AG20443 (cell line): ENCODE results near the gene ZNF429.
"Not testable (repeated sequence)": the region's sequence is repeated elsewhere in the genome, so short reads cannot be mapped to it uniquely, and the experiment has no call there.

Source experiments
- DNase-seq: peaks from one replicate; pipeline ENCODE4 v3.0.0; 2012; ENCODE audit warnings: low spot score, mixed read lengths

ZNF429 gene

DNA sequence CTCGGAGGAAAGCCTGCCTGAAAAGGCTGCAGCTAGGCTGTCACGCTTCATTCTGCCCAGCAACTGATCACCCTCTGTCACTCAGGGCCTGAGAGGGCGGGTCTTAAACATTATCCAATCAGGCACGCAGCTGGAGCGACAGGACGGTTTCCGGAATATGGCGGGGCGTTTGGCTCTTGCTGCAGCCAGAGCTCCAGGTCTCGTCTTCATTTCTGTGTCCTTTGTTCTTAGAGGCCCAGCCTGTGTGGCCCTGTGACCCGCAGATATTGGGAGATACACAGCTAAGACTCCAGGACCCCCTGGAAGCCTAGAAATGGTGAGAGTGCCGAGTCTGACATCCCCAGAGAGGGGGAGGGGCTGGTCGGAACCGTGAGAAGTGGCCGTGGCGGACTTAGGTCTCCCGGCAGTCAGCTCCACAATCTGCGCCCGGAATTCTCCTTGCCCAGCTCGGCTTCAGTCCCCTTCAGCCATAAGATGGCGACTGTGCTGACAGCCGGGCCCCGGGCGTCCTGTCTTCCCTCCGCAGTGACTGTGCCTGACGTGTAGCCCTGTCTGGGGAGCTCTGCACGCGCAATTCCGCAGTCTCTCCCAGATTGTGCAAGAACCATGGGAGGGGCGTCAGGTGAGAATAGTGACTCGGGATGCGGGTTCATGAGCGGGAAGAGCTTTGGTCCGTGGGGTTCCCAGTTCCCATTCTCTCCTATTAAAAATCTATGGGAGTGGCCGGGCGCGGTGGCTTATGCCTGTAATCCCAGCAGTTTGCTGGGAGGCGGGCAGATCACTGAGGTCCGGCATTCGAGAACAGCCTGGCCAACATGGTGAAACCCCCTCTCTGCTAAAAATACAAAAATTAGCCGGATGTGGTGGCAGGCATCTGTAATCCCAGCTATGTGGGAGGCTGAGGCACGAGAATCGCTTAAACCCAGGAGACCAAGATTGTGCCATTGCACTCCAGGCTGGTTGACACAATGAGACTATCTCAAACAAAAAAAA lies at the start of gene ZNF429:
ZNF429 (plus strand) TSS at position 144 of the 993 bp plus-strand sequence; CDS start at position 314, 170 bp downstream.
- DNase-seq = peak; percentile 97

DNA sequence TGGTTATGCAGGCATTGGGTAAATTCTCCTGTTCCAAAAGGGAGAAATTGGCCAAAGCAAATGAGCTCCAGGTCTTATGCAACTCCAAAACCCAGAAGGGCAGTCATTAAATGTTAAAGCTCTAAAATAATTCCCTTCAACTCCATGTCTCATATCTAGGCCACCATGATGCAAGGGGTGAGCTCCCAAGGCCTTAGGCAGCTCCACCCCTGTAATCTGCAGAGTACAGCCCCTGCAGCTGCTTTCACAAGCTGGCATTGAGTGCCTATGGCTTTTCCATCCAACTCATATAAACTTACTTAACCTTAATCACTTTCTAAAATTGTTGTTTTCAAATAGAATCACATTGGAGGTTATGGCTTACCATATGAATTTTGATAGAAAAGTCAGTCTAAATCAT lies 44.7 kb upstream of the ZNF429 start:
- no peak for DNase-seq

DNA sequence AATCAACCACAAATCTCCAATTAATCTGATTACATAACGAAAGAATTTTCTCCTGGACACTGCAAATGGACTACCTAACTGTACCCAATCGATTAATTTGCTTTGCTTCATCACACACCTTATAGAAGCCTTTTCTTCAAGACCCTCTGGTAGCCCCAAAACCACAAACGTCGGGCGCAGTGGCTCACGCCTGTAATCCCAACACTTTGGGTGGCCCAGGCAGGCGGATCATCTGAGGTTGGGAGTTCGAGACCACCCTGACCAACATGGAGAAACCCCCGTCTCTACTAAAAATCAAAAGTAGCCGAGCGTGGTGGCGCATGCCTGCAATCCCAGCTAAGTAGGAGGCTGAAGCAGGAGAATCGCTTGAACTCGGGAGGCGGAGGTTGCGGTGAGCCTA lies 42.9 kb upstream of the ZNF429 start:
- no peak for DNase-seq

DNA sequence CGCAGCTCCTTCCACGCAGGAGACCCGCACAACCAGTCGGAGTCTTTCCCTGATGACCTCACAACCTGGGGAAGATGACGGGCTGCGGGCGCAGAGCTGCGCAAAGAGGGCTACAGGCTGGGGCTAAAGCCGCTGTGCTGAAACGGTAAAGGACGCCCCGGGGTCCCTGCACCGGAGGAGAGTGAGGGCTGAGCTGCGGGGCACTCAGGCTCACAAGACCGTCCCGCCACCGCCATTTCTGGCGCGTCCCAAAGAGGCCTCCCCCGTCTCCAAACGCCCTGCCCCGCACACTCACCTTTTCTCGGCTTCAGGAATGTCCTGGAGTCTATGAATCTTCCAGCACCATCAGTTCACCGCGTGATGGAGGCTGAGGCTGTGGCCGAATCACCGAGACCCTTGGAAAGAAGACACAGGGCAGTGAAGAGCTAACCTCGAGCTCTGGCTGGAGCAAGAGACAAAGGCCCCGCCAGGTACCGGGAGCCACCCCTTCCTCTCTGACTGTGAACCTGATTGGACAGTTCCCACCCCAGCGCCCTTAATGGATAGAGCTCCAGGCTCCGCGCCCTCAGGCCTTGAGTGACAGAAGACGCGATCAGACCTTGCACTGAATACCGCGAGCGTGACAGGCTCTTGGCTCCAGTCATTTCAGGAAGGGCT lies 41.8 kb upstream of the ZNF429 start:
- DNase-seq = no peak

DNA sequence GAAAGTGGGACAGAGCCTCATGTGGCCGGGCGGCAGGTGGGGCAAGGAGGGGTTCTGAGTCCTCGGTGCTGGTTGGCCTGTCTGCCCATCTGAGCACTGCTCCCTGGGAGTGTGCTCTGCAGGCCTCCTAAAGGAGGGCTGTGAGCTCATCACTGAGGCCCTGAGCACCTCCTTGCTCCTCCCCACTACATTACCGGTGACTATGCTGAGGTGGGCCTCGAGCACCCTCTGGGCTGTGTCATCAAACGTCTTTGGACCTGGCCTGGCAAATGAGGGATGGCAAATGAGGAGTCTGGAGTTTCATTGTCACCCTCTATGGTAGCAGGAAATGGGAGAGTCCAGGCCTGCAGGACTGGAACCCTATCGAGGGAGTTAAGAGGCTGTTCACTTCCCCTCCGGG lies 38.8 kb upstream of the ZNF429 start:
- no peak for DNase-seq

DNA sequence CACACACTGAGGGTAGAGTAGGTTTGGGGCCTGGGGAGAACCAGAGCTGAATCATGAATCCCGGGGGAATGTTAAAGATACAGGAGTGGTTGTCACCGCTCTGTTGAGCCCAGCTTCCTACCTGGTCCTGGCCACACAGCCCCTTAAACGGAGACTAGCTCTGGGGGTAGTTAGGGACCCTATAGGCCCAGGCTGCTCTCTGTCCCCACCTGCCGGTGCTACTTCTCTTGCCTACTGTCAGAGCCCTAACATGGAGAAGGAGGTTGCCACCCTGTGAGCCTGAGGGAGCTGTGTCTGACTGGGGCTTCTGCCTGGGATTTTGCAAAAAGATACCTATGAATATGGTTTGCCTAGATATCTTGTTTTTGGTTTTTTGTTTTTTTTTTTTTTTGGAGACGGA lies 36.6 kb upstream of the ZNF429 start:
- DNase-seq = no peak

DNA sequence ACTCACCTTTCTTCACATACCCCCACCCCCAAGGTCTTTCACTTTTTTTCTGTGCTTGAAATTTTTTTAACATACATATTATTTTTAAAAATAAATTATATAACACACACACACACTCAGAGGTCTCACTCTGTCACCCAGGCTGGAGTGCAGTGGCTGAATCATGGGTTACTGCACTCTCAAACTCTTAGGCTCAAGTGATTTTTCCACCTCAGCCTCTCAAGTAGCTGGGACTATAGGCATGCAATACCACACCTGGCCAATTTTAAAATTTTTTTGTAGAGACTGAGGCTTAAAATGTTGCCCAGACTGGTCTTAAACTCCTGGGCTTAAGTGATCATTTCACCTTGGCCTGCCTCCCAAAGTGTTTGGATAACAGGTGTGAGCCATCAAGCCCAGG lies 32.9 kb upstream of the ZNF429 start:
- no peak for DNase-seq

DNA sequence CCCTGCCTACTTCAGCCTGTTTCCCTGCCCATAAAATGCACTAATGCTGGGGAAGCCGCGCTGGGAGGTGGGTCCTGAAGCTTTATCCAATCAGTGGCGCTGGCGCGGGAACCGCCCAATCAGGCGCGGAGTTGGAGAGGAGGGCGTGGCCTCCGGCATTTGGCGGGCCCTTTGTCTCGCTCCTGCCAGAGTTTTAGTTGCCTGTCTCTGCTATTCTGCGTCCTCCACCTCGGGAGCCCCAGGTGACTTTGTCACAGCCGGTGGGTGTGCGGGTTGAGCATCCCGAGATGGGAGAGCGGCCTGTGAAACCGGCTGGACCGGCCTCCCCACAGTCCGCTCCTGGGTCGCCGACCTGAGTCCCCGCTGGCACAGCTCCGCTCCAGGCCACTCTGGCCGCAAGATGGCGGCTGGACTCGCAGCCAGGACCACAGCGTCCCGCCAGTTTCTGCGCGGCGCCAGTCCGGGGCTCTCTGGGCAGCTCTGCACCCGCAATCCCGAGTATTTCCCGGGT lies 30.7 kb upstream of the ZNF429 start:
- peak; percentile 86 for DNase-seq

DNA sequence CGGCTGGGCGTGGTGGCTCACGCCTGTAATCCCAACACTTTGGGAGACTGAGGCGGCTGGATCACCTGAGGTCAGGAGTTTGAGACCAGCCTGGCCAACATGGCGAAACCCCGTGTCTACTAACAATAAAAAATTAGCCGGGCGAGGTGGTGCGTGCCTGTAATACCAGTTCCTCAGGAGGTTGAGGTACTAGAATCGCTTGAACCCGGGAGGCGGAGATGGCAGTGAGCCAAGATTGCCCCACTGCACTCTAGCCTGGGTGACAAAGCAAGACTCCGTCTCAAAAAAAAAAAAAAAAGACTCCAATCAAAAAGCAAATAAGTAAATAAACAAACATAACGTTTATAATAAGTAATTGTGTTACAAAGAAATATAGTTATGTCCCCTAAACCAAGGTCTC lies 23.0 kb upstream of the ZNF429 start:
- DNase-seq = not testable (repeated sequence)

DNA sequence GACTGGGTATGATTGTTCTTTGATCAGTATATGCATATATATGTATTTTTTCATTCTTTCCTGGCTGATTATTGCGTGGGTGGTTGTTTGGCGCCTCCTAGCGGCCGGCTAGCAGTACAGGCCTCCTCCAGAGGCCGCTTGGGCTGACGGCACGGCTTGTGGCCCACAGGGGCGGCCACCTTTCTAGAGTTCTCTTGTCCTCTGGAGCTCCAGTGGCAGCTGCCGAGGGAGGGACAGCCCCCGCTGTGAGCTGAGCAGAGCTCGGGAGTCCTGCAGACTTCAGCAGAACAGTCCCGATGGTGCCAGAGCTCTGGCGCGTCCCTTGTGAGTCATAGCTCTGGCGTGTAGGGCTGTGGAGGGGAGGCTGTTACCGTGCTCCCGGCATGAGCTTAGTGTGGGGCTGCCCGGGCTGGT lies 22.5 kb upstream of the ZNF429 start:
- peak; percentile 35 for DNase-seq

DNA sequence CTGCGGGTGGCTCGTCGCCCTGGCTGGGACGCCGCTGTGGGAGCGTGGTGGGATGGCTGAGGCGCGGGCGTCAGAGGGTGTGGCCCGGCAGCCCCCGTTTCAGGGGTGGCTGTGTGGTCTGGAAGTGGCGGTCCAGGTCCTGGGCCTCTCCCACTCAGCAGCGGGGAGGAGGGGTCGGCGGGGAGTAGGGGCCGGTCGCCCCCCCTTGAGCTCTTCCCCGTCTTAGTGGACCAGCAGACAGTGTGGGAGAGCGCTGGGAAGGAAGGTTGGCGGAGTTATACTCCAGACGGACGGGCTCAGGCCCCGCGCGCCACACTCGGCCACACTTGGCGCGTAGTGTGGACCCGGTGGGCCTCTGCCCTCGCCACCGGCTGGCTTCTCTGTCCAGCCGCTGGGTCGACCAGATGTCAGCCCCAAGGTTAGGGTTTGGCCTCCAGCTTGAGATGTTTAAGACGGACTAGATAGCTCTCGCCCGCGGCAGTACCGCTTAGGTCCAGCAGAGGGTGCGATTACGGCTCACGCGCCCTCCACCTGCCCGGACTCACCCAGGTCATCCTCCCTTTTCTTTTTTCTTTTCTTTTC lies 21.7 kb upstream of the ZNF429 start:
- DNase-seq = no peak

DNA sequence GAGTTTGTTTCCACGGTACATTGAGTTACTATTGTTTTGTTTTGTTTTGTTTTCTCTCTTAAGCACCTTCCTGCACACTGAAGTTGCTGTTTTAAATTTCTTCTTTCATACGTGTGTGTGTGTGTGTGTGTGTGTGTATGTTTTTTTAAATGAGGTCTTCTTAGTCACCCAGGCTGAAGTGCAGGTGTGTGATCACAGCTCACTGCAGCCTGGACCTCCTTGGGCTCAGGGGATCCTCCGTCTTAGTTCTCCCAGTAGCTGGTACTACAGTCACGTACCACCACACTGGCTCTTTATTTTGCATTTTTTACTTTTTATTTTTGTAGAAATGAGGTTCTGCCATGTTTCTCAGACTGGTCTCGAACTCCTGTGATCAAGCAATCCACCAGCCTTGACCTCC lies 20.8 kb upstream of the ZNF429 start:
- no peak for DNase-seq

DNA sequence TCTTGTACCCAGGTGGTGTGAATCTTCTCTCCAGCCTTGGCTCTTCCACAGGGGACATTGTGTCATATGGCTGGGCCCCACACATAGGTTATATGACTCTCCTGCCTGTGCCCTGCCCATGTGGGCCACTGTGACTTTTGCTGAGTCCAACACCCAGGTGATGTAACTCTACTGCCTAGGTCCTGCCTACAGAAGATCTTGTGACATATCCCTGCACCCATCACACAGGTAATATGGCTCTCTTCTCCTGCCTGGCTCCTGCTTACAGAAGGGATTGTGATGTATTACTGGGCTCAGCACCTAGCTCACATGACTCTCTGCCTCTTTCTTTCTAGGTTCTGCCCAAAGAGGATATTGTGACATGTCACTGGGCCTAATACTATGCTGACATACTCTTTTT lies 19.5 kb upstream of the ZNF429 start:
- no peak for DNase-seq

DNA sequence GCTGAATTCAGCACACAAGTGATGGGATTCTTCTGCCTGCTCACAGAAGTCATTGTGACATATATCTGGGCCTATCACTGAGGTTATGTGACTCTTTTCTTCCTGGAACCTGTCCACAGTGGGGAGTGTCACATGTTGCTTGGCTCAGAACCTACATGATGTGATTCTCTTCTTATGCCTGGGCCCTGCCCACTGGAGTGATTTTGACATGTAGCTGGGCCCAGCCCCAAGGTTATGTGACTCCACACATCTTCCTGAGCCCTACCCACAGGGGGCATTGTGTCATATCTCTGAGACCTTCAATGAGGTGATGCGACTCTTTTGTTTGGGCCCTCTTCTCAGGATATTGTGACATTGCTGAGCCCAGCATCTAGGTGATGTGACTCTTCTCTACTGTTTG lies 17.4 kb upstream of the ZNF429 start:
- DNase-seq = no peak

DNA sequence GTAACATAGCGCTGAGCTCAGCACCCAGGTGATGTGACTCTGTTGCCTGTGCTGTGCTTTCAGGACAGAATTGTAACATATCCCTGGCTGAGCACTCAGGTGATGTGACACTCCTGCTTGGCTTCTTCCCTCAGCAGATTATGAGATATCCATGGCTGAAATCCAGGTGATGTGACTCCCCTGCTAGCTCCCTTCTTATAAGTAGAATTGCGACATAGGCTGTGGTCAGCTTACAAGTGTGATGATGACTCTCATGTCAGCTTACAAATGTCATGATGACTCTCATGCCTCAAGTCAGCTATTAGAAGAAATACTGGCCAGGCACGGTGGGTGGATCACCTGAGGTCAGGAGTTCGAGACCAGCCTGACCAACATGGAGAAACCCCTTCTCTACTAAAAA lies 14.3 kb upstream of the ZNF429 start:
- DNase-seq = no peak

DNA sequence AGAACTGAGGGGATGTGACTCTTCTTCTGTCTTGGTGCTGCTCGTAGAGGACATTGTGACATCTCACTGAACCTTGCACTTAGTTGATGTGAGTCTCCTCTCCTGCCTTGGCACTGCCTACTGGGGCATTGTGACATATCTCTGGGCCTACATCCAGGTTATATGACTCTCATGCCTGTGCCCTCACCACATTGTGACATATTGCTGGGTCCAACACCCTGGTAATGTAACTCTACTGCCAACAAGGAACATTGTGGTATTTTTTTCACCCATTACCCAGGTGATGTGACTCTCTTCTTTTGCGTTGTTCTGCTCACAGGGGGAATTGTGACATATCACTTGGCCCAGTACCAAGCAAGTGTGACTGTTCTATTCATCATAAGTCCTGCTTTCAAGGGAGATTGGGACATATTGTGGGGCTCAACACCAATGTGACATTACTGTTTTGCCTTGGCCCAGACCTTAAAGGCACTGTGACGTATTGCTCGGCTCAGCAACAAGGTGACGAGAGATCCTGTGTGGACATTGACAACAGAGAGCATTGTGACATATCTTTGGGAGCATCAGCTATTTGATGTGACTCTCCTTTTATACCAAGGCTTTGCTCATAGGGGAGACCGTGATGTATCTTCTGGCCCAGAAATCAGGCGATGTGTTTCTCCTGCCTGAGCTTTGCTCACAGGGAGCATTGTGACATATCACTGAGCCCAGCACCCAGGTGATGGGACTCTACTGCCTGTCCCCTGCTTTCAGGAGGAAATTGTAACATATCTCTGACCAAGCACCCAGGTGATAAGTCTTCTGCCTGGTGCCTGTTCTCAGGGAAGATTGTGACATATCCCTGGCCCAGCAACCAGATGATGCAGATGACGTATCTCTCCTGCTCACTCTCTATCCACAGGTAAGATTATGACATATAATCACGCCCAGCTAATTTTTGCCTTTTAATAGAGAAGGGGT lies 12.2 kb upstream of the ZNF429 start:
- no peak for DNase-seq

DNA sequence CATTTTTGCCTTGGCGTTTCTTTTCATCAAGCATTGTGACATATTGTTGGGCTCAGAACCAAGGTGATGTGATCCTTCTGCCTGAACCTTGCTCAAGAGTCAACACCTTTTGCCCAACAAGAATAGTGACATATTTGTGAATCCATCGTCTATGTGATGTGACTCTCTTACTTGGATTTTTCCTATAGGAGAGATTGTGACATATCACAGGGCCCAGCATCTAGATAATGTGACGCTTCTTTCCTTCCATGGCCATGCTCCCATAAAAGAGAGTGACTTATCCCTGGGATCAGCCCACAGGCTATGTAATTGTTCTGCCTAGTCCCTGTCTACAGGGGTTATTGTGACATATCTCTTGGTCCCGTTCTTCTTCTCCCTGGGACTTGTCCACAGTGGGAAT lies 8.5 kb upstream of the ZNF429 start:
- no peak for DNase-seq

DNA sequence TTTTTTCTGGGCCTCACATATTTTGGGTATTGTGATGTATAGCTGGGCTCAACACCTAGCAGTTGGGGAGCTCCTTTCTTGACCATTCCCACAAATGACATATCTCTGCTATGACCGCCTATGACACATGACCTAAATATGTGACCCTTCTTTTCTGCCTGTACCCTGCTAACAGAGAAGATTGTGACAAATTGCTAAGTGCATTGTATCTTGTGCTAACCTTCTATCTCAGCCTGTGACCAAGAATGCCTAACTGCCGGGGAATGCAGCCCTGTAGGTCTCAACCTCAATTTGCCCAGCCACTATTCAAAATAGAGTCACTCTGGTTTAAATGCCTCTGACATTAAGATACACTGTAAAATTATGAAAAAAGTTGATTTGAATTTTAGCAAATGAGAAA lies 6.8 kb upstream of the ZNF429 start:
- no peak for DNase-seq

DNA sequence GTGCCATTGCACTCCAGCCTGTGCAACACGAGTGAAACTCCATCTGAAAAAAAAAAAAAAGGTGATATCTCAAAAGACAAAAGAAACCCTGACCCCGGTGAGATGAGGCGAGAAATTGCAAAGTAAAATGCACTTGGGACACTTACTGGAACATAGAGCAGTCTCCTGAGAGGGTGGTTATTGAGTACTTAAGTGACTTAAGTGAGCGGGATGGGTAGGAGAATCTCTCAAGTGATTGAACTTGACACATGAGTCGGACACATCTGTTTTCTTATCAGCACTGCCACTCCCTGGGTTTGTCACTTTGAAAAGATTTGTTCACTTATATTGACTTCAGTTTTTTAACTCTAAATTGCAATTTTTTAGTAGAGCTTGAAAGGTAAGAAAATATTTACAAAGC lies 2.8 kb downstream of the ZNF429 start:
- no peak for DNase-seq

DNA sequence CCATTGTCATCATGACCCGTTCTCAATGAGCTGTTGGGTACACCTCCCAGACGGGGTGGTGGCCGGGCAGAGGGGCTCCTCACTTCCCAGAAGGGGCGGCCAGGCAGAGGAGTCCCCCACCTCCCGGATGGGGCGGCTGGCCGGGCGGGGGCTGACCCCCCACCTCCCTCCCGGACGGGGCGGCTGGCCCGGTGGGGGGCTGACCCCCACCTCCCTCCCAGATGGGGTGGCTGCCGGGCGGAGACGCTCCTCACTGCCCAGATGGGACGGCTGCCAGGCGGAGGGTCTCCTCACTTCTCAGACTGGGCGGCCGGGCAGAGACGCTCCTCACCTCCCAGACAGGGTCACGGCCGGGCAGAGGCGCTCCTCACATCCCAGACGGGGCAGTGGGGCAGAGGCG lies 5.7 kb downstream of the ZNF429 start:
- not testable (repeated sequence) for DNase-seq

DNA sequence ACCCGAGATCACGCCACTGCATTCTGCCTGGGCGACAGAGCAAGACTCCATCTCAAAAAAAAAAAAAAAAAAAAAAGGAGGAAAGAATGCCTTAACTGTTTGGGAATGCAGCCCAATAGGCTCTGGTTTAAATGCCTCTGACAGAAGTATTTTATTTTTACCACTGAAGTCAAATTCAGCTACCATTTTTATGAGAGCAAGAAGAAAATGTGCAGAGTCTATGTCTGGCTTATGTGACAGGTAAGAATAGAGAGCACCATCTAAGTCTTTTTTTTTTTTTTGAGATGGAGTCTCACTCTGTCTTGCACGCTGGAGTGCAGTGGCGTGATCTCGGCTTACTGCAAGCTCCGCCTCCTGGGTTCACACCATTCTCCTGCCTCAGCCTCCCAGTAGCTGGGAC lies 7.2 kb downstream of the ZNF429 start:
- not testable (repeated sequence) for DNase-seq

DNA sequence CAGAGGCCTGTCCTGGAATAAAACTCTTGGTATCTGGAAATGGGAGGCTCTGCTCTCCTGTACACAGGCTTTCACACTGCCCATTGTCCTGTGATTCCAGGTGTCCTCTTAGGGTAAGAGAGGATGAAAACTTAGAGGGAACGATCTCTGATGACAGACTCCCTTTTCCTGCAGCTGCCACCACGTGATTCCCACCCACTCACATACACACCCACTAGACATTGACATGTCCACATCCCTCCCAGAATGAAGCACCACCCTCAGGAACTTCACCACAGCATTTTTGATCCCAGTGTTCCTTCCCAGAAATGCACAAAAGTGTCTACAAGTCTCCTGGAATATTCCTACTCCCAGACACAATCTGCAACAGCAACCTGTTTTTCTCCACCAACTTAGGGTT lies 8.2 kb downstream of the ZNF429 start:
- DNase-seq = no peak
